CD4-positive, alpha-beta T cell (primary cell): ENCODE measurements around the gene WWOX. TPM values are rescaled to one million over a fixed set of nuclear protein-coding genes. Genes with fewer than 3 reads are reported as not detected.

Experiments used
- ATAC-seq: fragments of 200-7000 bp; cut with Tn5 transposase; one replicate; pipeline ENCODE4 v1.10.0; 2022; ENCODE audit warnings: mild to moderate bottlenecking; ENCODE audit not compliant: poor library complexity
- CTCF ChIA-PET: fragments of 350-600 bp; sonication (Branson Sonifier 250); formaldehyde crosslinking; loops from one replicate; lab custom pipeline; 2021; ENCODE audit warnings: antibody characterized with exemption, inconsistent platforms; lab: Charles Lee
- POLR2A ChIA-PET: fragments of 350-600 bp; sonication (Branson Sonifier 250); formaldehyde crosslinking; loops from one replicate; lab custom pipeline; 2021; ENCODE audit warnings: antibody characterized with exemption, inconsistent platforms; lab: Charles Lee
- DNase-seq, 14 experiments: peaks; one replicate each; pipeline ENCODE4 v3.0.0-alpha.2; 2013 to 2020; ENCODE audit warnings: mixed read lengths in 2 of 14
- H3K27ac ChIP-seq, 2 donors: one replicate each; pipeline versions ENCODE4 v1.5.1 to v1.7.0; 2013; ENCODE audit warnings: low read length in 2 of 2, low read depth in 1 of 2, mild to moderate bottlenecking in 1 of 2
- H3K27me3 ChIP-seq, 2 experiments: 1 replicate in 1 of 2; 2 replicates in 1 of 2; pipeline versions ENCODE4 v1.6.1 to v1.7.0; 2013; ENCODE audit warnings: low read length in 2 of 2, control low read depth in 1 of 2, mild to moderate bottlenecking in 1 of 2, moderate library complexity in 1 of 2; ENCODE audit not compliant: insufficient read depth in 2 of 2, control insufficient read depth in 1 of 2
- H3K36me3 ChIP-seq: one replicate; pipeline ENCODE4 v1.6.1; 2013; ENCODE audit warnings: low read length, control low read depth; ENCODE audit not compliant: insufficient read depth
- H3K4me1 ChIP-seq: one replicate; pipeline ENCODE4 v1.6.1; 2013; ENCODE audit warnings: low read length, control low read depth; ENCODE audit not compliant: insufficient read depth
- H3K4me3 ChIP-seq: one replicate; pipeline ENCODE4 v1.5.1; 2013; ENCODE audit warnings: mild to moderate bottlenecking, low read length, moderate library complexity
- H3K9me3 ChIP-seq, 2 experiments: 1 replicate in 1 of 2; 2 replicates in 1 of 2; pipeline versions ENCODE4 v1.6.1 to v1.7.0; 2013; ENCODE audit warnings: low read length in 2 of 2, mild to moderate bottlenecking in 2 of 2, control low read depth in 1 of 2, moderate library complexity in 1 of 2; ENCODE audit not compliant: control insufficient read depth in 1 of 2, insufficient read depth in 1 of 2
- H3K27ac Mint-ChIP-seq: one replicate; pipeline ENCODE4 v1.8.0; 2020; ENCODE audit warnings: mixed read lengths
- H3K27me3 Mint-ChIP-seq: one replicate; pipeline ENCODE4 v1.8.0; 2021; ENCODE audit warnings: mixed read lengths
- H3K36me3 Mint-ChIP-seq: one replicate; pipeline ENCODE4 v1.8.0; 2021; ENCODE audit warnings: low read depth, mixed read lengths
- H3K4me1 Mint-ChIP-seq: one replicate; pipeline ENCODE4 v1.8.0; 2021; ENCODE audit warnings: low read depth, mixed read lengths
- H3K4me3 Mint-ChIP-seq: one replicate; pipeline ENCODE4 v1.8.0; 2020; ENCODE audit warnings: mild to moderate bottlenecking, mixed read lengths
- H3K9me3 Mint-ChIP-seq: one replicate; pipeline ENCODE4 v1.8.0; 2020; ENCODE audit warnings: mixed read lengths
- CTCF ChIP-seq: fragments of 200-600 bp; IDR thresholded peaks from one replicate; pipeline ENCODE4 v1.8.0; 2022; ENCODE audit warnings: antibody characterized with exemption, mild to moderate bottlenecking
- intact Hi-C, 2 experiments: fragments of 100-400 bp; cut with DNase I in 1 of 2; cut with micrococcal nuclease in 1 of 2; formaldehyde crosslinking; loops; one replicate each; pipeline versions ENCODE4 v1.15.1 to v1.9.0; 2023 to 2025; cut with DNase I, micrococcal nuclease
- total RNA-seq, 174 experiments: library from RNA in 2 of 174; stranded (reverse) in 2 of 174; gene quantifications; one replicate each; pipeline ENCODE4 v1.2.3 and lab custom pipeline; 2021 to 2026

Gene WWOX
- total RNA-seq, 2 experiments from 2014 or later, result 19.3 to 21.7 TPM

- CTCF ChIA-PET, result no interaction called here
- intact Hi-C loops, result no loop called here
Measured at GRCh38 chr16:78684030-78684611, 584.7 kb downstream of the WWOX start.

GRCh38 chr16:78684655-78685375 lies 585.4 kb downstream of the WWOX start:
- Mint-ChIP-seq H3K27ac (no peak overlapping the region), H3K4me3 (no peak overlapping the region), H3K4me1 (no peaks in the 10 kb centered on the region), H3K36me3 (no peaks in the 10 kb centered on the region), H3K27me3 (no peaks in the 10 kb centered on the region), H3K9me3 (no peaks in the 10 kb centered on the region)
- ChIA-PET POLR2A (no interaction called here), CTCF (no interaction called here)
- TF ChIP-seq CTCF, result no peak
- Histone ChIP-seq H3K9me3 (no peaks in the 10 kb centered on the region), H3K27ac (no peak overlapping the region), H3K36me3 (no peaks in the 10 kb centered on the region), H3K4me3 (no peak overlapping the region), H3K4me1 (no peaks in the 10 kb centered on the region), H3K27me3 (no peaks in the 10 kb centered on the region)
- intact Hi-C loops, result no loop called here
- DNase-seq, result no peak
- ATAC-seq, result no peak

More at GRCh38 chr16:78684030-78684611, 584.7 kb downstream of the WWOX start:
- TF ChIP-seq CTCF, result no peak
- H3K9me3 Mint-ChIP-seq, result no peaks in the 10 kb centered on the region
- H3K4me3 ChIP-seq, result no peak overlapping the region
- no peaks in the 10 kb centered on the region for H3K4me1 Mint-ChIP-seq
- no peaks in the 10 kb centered on the region for H3K4me1 ChIP-seq
- no peaks in the 10 kb centered on the region for H3K36me3 ChIP-seq
- ATAC-seq (no peak), DNase-seq (no peak)
- no peak overlapping the region for H3K4me3 Mint-ChIP-seq
- POLR2A ChIA-PET, result no interaction called here
- H3K27me3 Mint-ChIP-seq, result no peaks in the 10 kb centered on the region
- no peaks in the 10 kb centered on the region for H3K9me3 ChIP-seq
- no peaks in the 10 kb centered on the region for H3K27me3 ChIP-seq
- no peak overlapping the region for H3K27ac ChIP-seq
- H3K27ac Mint-ChIP-seq, result no peak overlapping the region
- H3K36me3 Mint-ChIP-seq, result no peaks in the 10 kb centered on the region

- Mint-ChIP-seq H3K36me3 (no peaks in the 10 kb centered on the region), H3K9me3 (no peaks in the 10 kb centered on the region), H3K4me1 (no peaks in the 10 kb centered on the region), H3K4me3 (no peak overlapping the region), H3K27me3 (no peaks in the 10 kb centered on the region), H3K27ac (no peak overlapping the region)
- no peak overlapping the region for H3K27ac ChIP-seq
- H3K4me1 ChIP-seq, result no peaks in the 10 kb centered on the region
- H3K36me3 ChIP-seq, result no peaks in the 10 kb centered on the region
- POLR2A ChIA-PET, result no interaction called here
- DNase-seq (no peak), ATAC-seq (no peak)
- no peak overlapping the region for H3K4me3 ChIP-seq
- H3K27me3 ChIP-seq, result no peaks in the 10 kb centered on the region
- CTCF ChIA-PET, result no interaction called here
- no peak for TF ChIP-seq CTCF
- no peaks in the 10 kb centered on the region for H3K9me3 ChIP-seq
- intact Hi-C loops, result no loop called here
Measured at GRCh38 chr16:78686601-78687000, 587.1 kb downstream of the WWOX start.
